ENCODE data around the gene KRR1.

The KRR1 gene

GRCh38 chr12:75511116-75512048 is at the start of gene KRR1:
TSS of gene KRR1 (minus strand) at chr12:75511609. CDS start at chr12:75511597, 12 bp downstream.
- Histone ChIP-seq H3K36me3 (ENCODE audit: control insufficient read depth in 5 of 5, insufficient read depth in 5 of 5, low read length in 5 of 5) (peaks cover 0 to 8% (median 3%) of the 10 kb centered on the region in 5 donors), H3K9me3 (ENCODE audit: control insufficient read depth in 5 of 5, low read length in 5 of 5) (no peaks in the 10 kb centered on the region), H3K9ac (ENCODE audit: low read length in 5 of 5) (peak within 1 kb of the TSS; percentile 84 to 100 (median 92)), H3K4me1 (ENCODE audit: control insufficient read depth in 5 of 5, insufficient read depth in 5 of 5, low read length in 5 of 5) (peaks cover 0 to 32% (median 20%) of the 10 kb centered on the region in 5 donors), H3K27me3 (ENCODE audit: control insufficient read depth in 5 of 5, insufficient read depth in 4 of 5, low read length in 5 of 5) (no peaks in the 10 kb centered on the region), H3K4me3 (ENCODE audit: low read depth in 1 of 5, low read length in 5 of 5) (peak within 1 kb of the TSS; percentile 97 to 100 (median 99)), H3K27ac (ENCODE audit: low read depth, low read length) (peak within 1 kb of the TSS; percentile 87)

GRCh38 chr12:75560167-75560566 is 48.8 kb upstream of the KRR1 start:
- Histone ChIP-seq H3K4me1 (ENCODE audit: control insufficient read depth in 5 of 5, insufficient read depth in 5 of 5, low read length in 5 of 5) (peaks cover 0 to 7% (median 0%) of the 10 kb centered on the region in 5 donors), H3K27me3 (ENCODE audit: control insufficient read depth in 5 of 5, insufficient read depth in 4 of 5, low read length in 5 of 5) (no peaks in the 10 kb centered on the region), H3K36me3 (ENCODE audit: control insufficient read depth in 5 of 5, insufficient read depth in 5 of 5, low read length in 5 of 5) (no peaks in the 10 kb centered on the region), H3K27ac (ENCODE audit: low read depth, low read length) (no peak overlapping the region), H3K4me3 (ENCODE audit: low read depth in 1 of 5, low read length in 5 of 5) (no peak overlapping the region), H3K9ac (ENCODE audit: low read length in 5 of 5) (no peak overlapping the region), H3K9me3 (ENCODE audit: control insufficient read depth in 5 of 5, low read length in 5 of 5) (no peaks in the 10 kb centered on the region)

- no peak overlapping the region for H3K9ac ChIP-seq (ENCODE audit: low read length in 5 of 5)
- no peaks in the 10 kb centered on the region for H3K27me3 ChIP-seq (ENCODE audit: control insufficient read depth in 5 of 5, insufficient read depth in 4 of 5, low read length in 5 of 5)
- H3K4me1 ChIP-seq (ENCODE audit: control insufficient read depth in 5 of 5, insufficient read depth in 5 of 5, low read length in 5 of 5) = peaks cover 0 to 19% (median 14%) of the 10 kb centered on the region in 5 donors
- no peaks in the 10 kb centered on the region for H3K36me3 ChIP-seq (ENCODE audit: control insufficient read depth in 5 of 5, insufficient read depth in 5 of 5, low read length in 5 of 5)
- H3K27ac ChIP-seq (ENCODE audit: low read depth, low read length) = no peak overlapping the region
- no peak overlapping the region for H3K4me3 ChIP-seq (ENCODE audit: low read depth in 1 of 5, low read length in 5 of 5)
- H3K9me3 ChIP-seq (ENCODE audit: control insufficient read depth in 5 of 5, low read length in 5 of 5) = no peaks in the 10 kb centered on the region
Observed at GRCh38 chr12:75558287-75558686, 46.9 kb upstream of the KRR1 start.

GRCh38 chr12:75556311-75556899 is 45.0 kb upstream of the KRR1 start:
- peaks cover 0 to 19% (median 15%) of the 10 kb centered on the region in 5 donors for H3K4me1 ChIP-seq (ENCODE audit: control insufficient read depth in 5 of 5, insufficient read depth in 5 of 5, low read length in 5 of 5)
- no peak overlapping the region for H3K4me3 ChIP-seq (ENCODE audit: low read depth in 1 of 5, low read length in 5 of 5)
- no peaks in the 10 kb centered on the region for H3K27me3 ChIP-seq (ENCODE audit: control insufficient read depth in 5 of 5, insufficient read depth in 4 of 5, low read length in 5 of 5)
- no peaks in the 10 kb centered on the region for H3K36me3 ChIP-seq (ENCODE audit: control insufficient read depth in 5 of 5, insufficient read depth in 5 of 5, low read length in 5 of 5)
- H3K27ac ChIP-seq (ENCODE audit: low read depth, low read length) = no peak overlapping the region
- no peaks in the 10 kb centered on the region for H3K9me3 ChIP-seq (ENCODE audit: control insufficient read depth in 5 of 5, low read length in 5 of 5)
- H3K9ac ChIP-seq (ENCODE audit: low read length in 5 of 5) = no peak overlapping the region

- H3K27ac ChIP-seq (ENCODE audit: low read depth, low read length) = peak overlapping the region; percentile 67
- peaks cover 0 to 24% (median 23%) of the 10 kb centered on the region in 5 donors for H3K4me1 ChIP-seq (ENCODE audit: control insufficient read depth in 5 of 5, insufficient read depth in 5 of 5, low read length in 5 of 5)
- peak overlapping the region in 4 of 5 donors; percentile 45 to 51 (median 50) for H3K4me3 ChIP-seq (ENCODE audit: low read depth in 1 of 5, low read length in 5 of 5)
Observed at GRCh38 chr12:75554556-75554880, 43.1 kb upstream of the KRR1 start.

GRCh38 chr12:75553836-75554555 is 42.6 kb upstream of the KRR1 start:
- Histone ChIP-seq H3K4me1 (ENCODE audit: control insufficient read depth in 5 of 5, insufficient read depth in 5 of 5, low read length in 5 of 5) (peaks cover 0 to 24% (median 23%) of the 10 kb centered on the region in 5 donors), H3K9ac (ENCODE audit: low read length in 5 of 5) (peak overlapping the region in 3 of 5 donors; percentile 1 to 39 (median 32)), H3K27me3 (ENCODE audit: control insufficient read depth in 5 of 5, insufficient read depth in 4 of 5, low read length in 5 of 5) (no peaks in the 10 kb centered on the region), H3K36me3 (ENCODE audit: control insufficient read depth in 5 of 5, insufficient read depth in 5 of 5, low read length in 5 of 5) (no peaks in the 10 kb centered on the region), H3K9me3 (ENCODE audit: control insufficient read depth in 5 of 5, low read length in 5 of 5) (no peaks in the 10 kb centered on the region), H3K4me3 (ENCODE audit: low read depth in 1 of 5, low read length in 5 of 5) (peak overlapping the region in 4 of 5 donors; percentile 45 to 51 (median 50)), H3K27ac (ENCODE audit: low read depth, low read length) (peak overlapping the region; percentile 67)

More at GRCh38 chr12:75554556-75554880, 43.1 kb upstream of the KRR1 start:
- no peaks in the 10 kb centered on the region for H3K36me3 ChIP-seq (ENCODE audit: control insufficient read depth in 5 of 5, insufficient read depth in 5 of 5, low read length in 5 of 5)
- H3K27me3 ChIP-seq (ENCODE audit: control insufficient read depth in 5 of 5, insufficient read depth in 4 of 5, low read length in 5 of 5) = no peaks in the 10 kb centered on the region
- H3K9me3 ChIP-seq (ENCODE audit: control insufficient read depth in 5 of 5, low read length in 5 of 5) = no peaks in the 10 kb centered on the region
- peak overlapping the region in 3 of 5 donors; percentile 1 to 39 (median 32) for H3K9ac ChIP-seq (ENCODE audit: low read length in 5 of 5)

GRCh38 chr12:75553398-75553797 is 42.0 kb upstream of the KRR1 start:
- Histone ChIP-seq H3K27ac (ENCODE audit: low read depth, low read length) (peak overlapping the region; percentile 67), H3K4me1 (ENCODE audit: control insufficient read depth in 5 of 5, insufficient read depth in 5 of 5, low read length in 5 of 5) (peaks cover 0 to 24% (median 23%) of the 10 kb centered on the region in 5 donors), H3K36me3 (ENCODE audit: control insufficient read depth in 5 of 5, insufficient read depth in 5 of 5, low read length in 5 of 5) (no peaks in the 10 kb centered on the region), H3K9ac (ENCODE audit: low read length in 5 of 5) (no peak overlapping the region), H3K4me3 (ENCODE audit: low read depth in 1 of 5, low read length in 5 of 5) (no peak overlapping the region), H3K9me3 (ENCODE audit: control insufficient read depth in 5 of 5, low read length in 5 of 5) (no peaks in the 10 kb centered on the region), H3K27me3 (ENCODE audit: control insufficient read depth in 5 of 5, insufficient read depth in 4 of 5, low read length in 5 of 5) (no peaks in the 10 kb centered on the region)

- no peak overlapping the region for H3K9ac ChIP-seq (ENCODE audit: low read length in 5 of 5)
- H3K27ac ChIP-seq (ENCODE audit: low read depth, low read length) = no peak overlapping the region
- no peaks in the 10 kb centered on the region for H3K36me3 ChIP-seq (ENCODE audit: control insufficient read depth in 5 of 5, insufficient read depth in 5 of 5, low read length in 5 of 5)
- no peaks in the 10 kb centered on the region for H3K27me3 ChIP-seq (ENCODE audit: control insufficient read depth in 5 of 5, insufficient read depth in 4 of 5, low read length in 5 of 5)
- no peaks in the 10 kb centered on the region for H3K9me3 ChIP-seq (ENCODE audit: control insufficient read depth in 5 of 5, low read length in 5 of 5)
- no peak overlapping the region for H3K4me3 ChIP-seq (ENCODE audit: low read depth in 1 of 5, low read length in 5 of 5)
- H3K4me1 ChIP-seq (ENCODE audit: control insufficient read depth in 5 of 5, insufficient read depth in 5 of 5, low read length in 5 of 5) = peaks cover 0 to 24% (median 23%) of the 10 kb centered on the region in 5 donors
Observed at GRCh38 chr12:75551477-75551876, 40.1 kb upstream of the KRR1 start.

GRCh38 chr12:75550401-75551240 is 39.2 kb upstream of the KRR1 start:
- H3K4me1 ChIP-seq (ENCODE audit: control insufficient read depth in 5 of 5, insufficient read depth in 5 of 5, low read length in 5 of 5) = peaks cover 0 to 24% (median 23%) of the 10 kb centered on the region in 5 donors
- no peaks in the 10 kb centered on the region for H3K27me3 ChIP-seq (ENCODE audit: control insufficient read depth in 5 of 5, insufficient read depth in 4 of 5, low read length in 5 of 5)
- H3K27ac ChIP-seq (ENCODE audit: low read depth, low read length) = no peak overlapping the region
- H3K4me3 ChIP-seq (ENCODE audit: low read depth in 1 of 5, low read length in 5 of 5) = no peak overlapping the region
- H3K9me3 ChIP-seq (ENCODE audit: control insufficient read depth in 5 of 5, low read length in 5 of 5) = no peaks in the 10 kb centered on the region
- H3K9ac ChIP-seq (ENCODE audit: low read length in 5 of 5) = no peak overlapping the region
- H3K36me3 ChIP-seq (ENCODE audit: control insufficient read depth in 5 of 5, insufficient read depth in 5 of 5, low read length in 5 of 5) = no peaks in the 10 kb centered on the region
